DMS 273 treated with DMSO at 0.1 percent for 48 hours (cell line): Measurements from ENCODE around the gene RECQL5.

Source experiments
- DNase-seq: peaks from one replicate; lab custom pipeline; 2025; lab: John Stamatoyannopoulos, UW

The RECQL5 gene

GRCh38 chr17:75688209-75688825 lies 21.4 kb upstream of the RECQL5 start:
- DNase-seq = no peak

- DNase-seq = no peak
Observed at GRCh38 chr17:75685499-75685898, 18.5 kb upstream of the RECQL5 start.

GRCh38 chr17:75684924-75685323 lies 18.0 kb upstream of the RECQL5 start:
- DNase-seq = peak; percentile 18

GRCh38 chr17:75684249-75684648 lies 17.3 kb upstream of the RECQL5 start:
- no peak for DNase-seq

- no peak for DNase-seq
Observed at GRCh38 chr17:75683583-75683982, 16.6 kb upstream of the RECQL5 start.

- DNase-seq = no peak
Observed at GRCh38 chr17:75681289-75681688, 14.3 kb upstream of the RECQL5 start.

- DNase-seq = no peak
Observed at GRCh38 chr17:75680431-75680830, 13.5 kb upstream of the RECQL5 start.

- DNase-seq = no peak
Observed at GRCh38 chr17:75679706-75680211, 12.8 kb upstream of the RECQL5 start.

- no peak for DNase-seq
Observed at GRCh38 chr17:75676461-75676860, 9.5 kb upstream of the RECQL5 start.

GRCh38 chr17:75673487-75673886 lies 6.5 kb upstream of the RECQL5 start:
- no peak for DNase-seq

- no peak for DNase-seq
Observed at GRCh38 chr17:75672011-75672410, 5.1 kb upstream of the RECQL5 start.

- DNase-seq = no peak
Observed at GRCh38 chr17:75670868-75671267, 3.9 kb upstream of the RECQL5 start.

- no peak for DNase-seq
Observed at GRCh38 chr17:75668489-75668888, 1.5 kb upstream of the RECQL5 start.

- DNase-seq = no peak
Observed at GRCh38 chr17:75667825-75668224, 871 bp upstream of the RECQL5 start.

- DNase-seq = no peak
Observed at GRCh38 chr17:75665981-75666380, 973 bp downstream of the RECQL5 start.

GRCh38 chr17:75664099-75664549 lies 2.8 kb downstream of the RECQL5 start:
- DNase-seq = no peak

GRCh38 chr17:75662511-75662910 lies 4.4 kb downstream of the RECQL5 start:
- DNase-seq = no peak

- DNase-seq = no peak
Observed at GRCh38 chr17:75661531-75661930, 5.4 kb downstream of the RECQL5 start.

GRCh38 chr17:75658237-75658636 lies 8.7 kb downstream of the RECQL5 start:
- DNase-seq = no peak

GRCh38 chr17:75654176-75654575 lies 12.8 kb downstream of the RECQL5 start:
- no peak for DNase-seq

GRCh38 chr17:75652934-75653549 lies 13.9 kb downstream of the RECQL5 start:
- no peak for DNase-seq

- no peak for DNase-seq
Observed at GRCh38 chr17:75652341-75652740, 14.6 kb downstream of the RECQL5 start.

GRCh38 chr17:75650874-75651273 lies 16.1 kb downstream of the RECQL5 start:
- DNase-seq = no peak

GRCh38 chr17:75649687-75650086 lies 17.3 kb downstream of the RECQL5 start:
- DNase-seq = no peak
